Effector memory CD8-positive, alpha-beta T cell (primary cell): ENCODE data around the gene OPCML.

ENCODE experiments used
- ATAC-seq: fragments of 150-1000 bp; cut with Tn5 transposase; replicated peaks from 2 replicates; pipeline ENCODE4 v1.10.0; 2021; ENCODE audit warnings: mild to moderate bottlenecking, moderate library complexity
- DNase-seq, 3 experiments: peaks; one replicate each; pipeline ENCODE4 v3.0.0; 2021
- H3K27ac Mint-ChIP-seq, 2 donors: one replicate each; pipeline ENCODE4 v1.8.0; 2022; ENCODE audit warnings: mild to moderate bottlenecking in 2 of 2, mixed read lengths in 2 of 2, moderate library complexity in 2 of 2
- H3K27me3 Mint-ChIP-seq, 2 donors: one replicate each; pipeline ENCODE4 v1.8.0; 2022; ENCODE audit warnings: mixed read lengths in 2 of 2
- H3K36me3 Mint-ChIP-seq: one replicate; pipeline ENCODE4 v1.8.0; 2022; ENCODE audit warnings: mild to moderate bottlenecking, moderate library complexity, mixed read lengths; ENCODE audit not compliant: insufficient read depth
- H3K4me1 Mint-ChIP-seq, 2 donors: one replicate each; pipeline ENCODE4 v1.8.0; 2022; ENCODE audit warnings: low read depth in 2 of 2, mixed read lengths in 2 of 2
- H3K4me3 Mint-ChIP-seq, 2 donors: one replicate each; pipeline ENCODE4 v1.8.0; 2022; ENCODE audit warnings: mild to moderate bottlenecking in 2 of 2, mixed read lengths in 2 of 2, moderate library complexity in 2 of 2
- H3K9me3 Mint-ChIP-seq, 2 donors: one replicate each; pipeline ENCODE4 v1.8.0; 2022; ENCODE audit warnings: mixed read lengths in 2 of 2

Gene OPCML

GRCh38 chr11:133040289-133040900 is 491.9 kb downstream of the OPCML start:
- no peak overlapping the region for H3K4me3 Mint-ChIP-seq
- DNase-seq (no peak), ATAC-seq (no peak)
- H3K36me3 Mint-ChIP-seq: no peaks in the 10 kb centered on the region
- no peak overlapping the region for H3K27ac Mint-ChIP-seq
- H3K27me3 Mint-ChIP-seq: no peaks in the 10 kb centered on the region
- no peaks in the 10 kb centered on the region for H3K4me1 Mint-ChIP-seq
- H3K9me3 Mint-ChIP-seq: peaks cover 3 to 7% of the 10 kb centered on the region in 2 donors

GRCh38 chr11:133038850-133039249 is 493.5 kb downstream of the OPCML start:
- H3K36me3 Mint-ChIP-seq: no peaks in the 10 kb centered on the region
- DNase-seq: no peak
- H3K4me1 Mint-ChIP-seq: no peaks in the 10 kb centered on the region
- H3K4me3 Mint-ChIP-seq: no peak overlapping the region
- ATAC-seq: no peak
- no peak overlapping the region for H3K27ac Mint-ChIP-seq
- peaks cover 0 to 2% of the 10 kb centered on the region in 2 donors for H3K9me3 Mint-ChIP-seq
- H3K27me3 Mint-ChIP-seq: no peaks in the 10 kb centered on the region

- Mint-ChIP-seq H3K9me3 (peaks cover 0 to 3% of the 10 kb centered on the region in 2 donors), H3K36me3 (no peaks in the 10 kb centered on the region), H3K4me3 (no peak overlapping the region), H3K27ac (no peak overlapping the region), H3K27me3 (no peaks in the 10 kb centered on the region), H3K4me1 (no peaks in the 10 kb centered on the region)
- ATAC-seq (no peak), DNase-seq (no peak)
These were observed 497.4 kb downstream of the OPCML start for GRCh38 chr11:133034929-133035328.

- Mint-ChIP-seq H3K27ac (no peak overlapping the region), H3K4me3 (no peak overlapping the region), H3K27me3 (no peaks in the 10 kb centered on the region), H3K36me3 (no peaks in the 10 kb centered on the region), H3K9me3 (peaks cover 0 to 5% of the 10 kb centered on the region in 2 donors), H3K4me1 (no peaks in the 10 kb centered on the region)
- DNase-seq: no peak
- no peak for ATAC-seq
These were observed 503.2 kb downstream of the OPCML start for GRCh38 chr11:133029107-133029506.

GRCh38 chr11:133026952-133027351 is 505.3 kb downstream of the OPCML start:
- Mint-ChIP-seq H3K4me3 (no peak overlapping the region), H3K27ac (no peak overlapping the region), H3K9me3 (peaks cover 0 to 7% of the 10 kb centered on the region in 2 donors), H3K4me1 (no peaks in the 10 kb centered on the region), H3K36me3 (no peaks in the 10 kb centered on the region), H3K27me3 (no peaks in the 10 kb centered on the region)
- no peak for ATAC-seq
- DNase-seq: no peak

- no peak overlapping the region for H3K4me3 Mint-ChIP-seq
- H3K27me3 Mint-ChIP-seq: no peaks in the 10 kb centered on the region
- H3K27ac Mint-ChIP-seq: no peak overlapping the region
- H3K4me1 Mint-ChIP-seq: no peaks in the 10 kb centered on the region
- ATAC-seq (no peak), DNase-seq (no peak)
- H3K36me3 Mint-ChIP-seq: no peaks in the 10 kb centered on the region
- peaks cover 0 to 4% of the 10 kb centered on the region in 2 donors for H3K9me3 Mint-ChIP-seq
These were observed 508.0 kb downstream of the OPCML start for GRCh38 chr11:133024301-133024700.

GRCh38 chr11:133023232-133023631 is 509.1 kb downstream of the OPCML start:
- Mint-ChIP-seq H3K9me3 (peaks cover 0 to 4% of the 10 kb centered on the region in 2 donors), H3K27ac (no peak overlapping the region), H3K4me1 (no peaks in the 10 kb centered on the region), H3K27me3 (no peaks in the 10 kb centered on the region), H3K36me3 (no peaks in the 10 kb centered on the region), H3K4me3 (no peak overlapping the region)
- ATAC-seq (no peak), DNase-seq (no peak)

- Mint-ChIP-seq H3K36me3 (no peaks in the 10 kb centered on the region), H3K27ac (no peak overlapping the region), H3K9me3 (peaks cover 0 to 4% of the 10 kb centered on the region in 2 donors), H3K4me1 (no peaks in the 10 kb centered on the region), H3K4me3 (no peak overlapping the region), H3K27me3 (no peaks in the 10 kb centered on the region)
- DNase-seq (no peak), ATAC-seq (no peak)
These were observed 510.7 kb downstream of the OPCML start for GRCh38 chr11:133021553-133021952.

- DNase-seq (no peak), ATAC-seq (no peak)
- no peaks in the 10 kb centered on the region for H3K27me3 Mint-ChIP-seq
- no peak overlapping the region for H3K27ac Mint-ChIP-seq
- H3K4me1 Mint-ChIP-seq: no peaks in the 10 kb centered on the region
- no peaks in the 10 kb centered on the region for H3K36me3 Mint-ChIP-seq
- H3K4me3 Mint-ChIP-seq: no peak overlapping the region
- H3K9me3 Mint-ChIP-seq: peaks cover 0 to 4% of the 10 kb centered on the region in 2 donors
These were observed 512.0 kb downstream of the OPCML start for GRCh38 chr11:133020372-133020714.

GRCh38 chr11:133019545-133020371 is 512.5 kb downstream of the OPCML start:
- Mint-ChIP-seq H3K9me3 (peaks cover 0 to 4% of the 10 kb centered on the region in 2 donors), H3K27ac (no peak overlapping the region), H3K4me3 (no peak overlapping the region), H3K27me3 (no peaks in the 10 kb centered on the region), H3K36me3 (no peaks in the 10 kb centered on the region), H3K4me1 (no peaks in the 10 kb centered on the region)
- no peak for ATAC-seq
- no peak for DNase-seq

- Mint-ChIP-seq H3K27me3 (no peaks in the 10 kb centered on the region), H3K36me3 (no peaks in the 10 kb centered on the region), H3K4me1 (no peaks in the 10 kb centered on the region), H3K9me3 (no peaks in the 10 kb centered on the region), H3K27ac (no peak overlapping the region), H3K4me3 (no peak overlapping the region)
- DNase-seq (no peak), ATAC-seq (no peak)
These were observed 516.8 kb downstream of the OPCML start for GRCh38 chr11:133015457-133015856.

- no peak overlapping the region for H3K4me3 Mint-ChIP-seq
- no peak overlapping the region for H3K27ac Mint-ChIP-seq
- H3K27me3 Mint-ChIP-seq: peaks cover 0 to 7% of the 10 kb centered on the region in 2 donors
- DNase-seq (no peak), ATAC-seq (no peak)
- no peaks in the 10 kb centered on the region for H3K4me1 Mint-ChIP-seq
- no peaks in the 10 kb centered on the region for H3K36me3 Mint-ChIP-seq
- no peaks in the 10 kb centered on the region for H3K9me3 Mint-ChIP-seq
These were observed 518.0 kb downstream of the OPCML start for GRCh38 chr11:133014337-133014736.

- no peak overlapping the region for H3K27ac Mint-ChIP-seq
- H3K36me3 Mint-ChIP-seq: no peaks in the 10 kb centered on the region
- no peak overlapping the region for H3K4me3 Mint-ChIP-seq
These were observed 519.5 kb downstream of the OPCML start for GRCh38 chr11:133012803-133013202.

GRCh38 chr11:133011604-133012003 is 520.7 kb downstream of the OPCML start:
- DNase-seq (no peak), ATAC-seq (no peak)
- H3K27ac Mint-ChIP-seq: no peak overlapping the region
- peaks cover 0 to 7% of the 10 kb centered on the region in 2 donors for H3K27me3 Mint-ChIP-seq
- H3K9me3 Mint-ChIP-seq: no peaks in the 10 kb centered on the region
- no peak overlapping the region for H3K4me3 Mint-ChIP-seq
- H3K4me1 Mint-ChIP-seq: no peaks in the 10 kb centered on the region
- H3K36me3 Mint-ChIP-seq: no peaks in the 10 kb centered on the region

More at GRCh38 chr11:133012803-133013202, 519.5 kb downstream of the OPCML start:
- no peaks in the 10 kb centered on the region for H3K4me1 Mint-ChIP-seq
- no peaks in the 10 kb centered on the region for H3K9me3 Mint-ChIP-seq
- no peak for ATAC-seq
- peaks cover 0 to 7% of the 10 kb centered on the region in 2 donors for H3K27me3 Mint-ChIP-seq
- DNase-seq: no peak
